Nephron progenitor cell (in vitro differentiated cells): ENCODE results near the gene DDX24.

Experiments
- DNase-seq: peaks from one replicate; pipeline ENCODE4 v3.0.0; 2021
- H3K27ac Mint-ChIP-seq: 2 replicates; pipeline ENCODE4 v1.8.0; 2021; ENCODE audit warnings: mild to moderate bottlenecking, moderate library complexity, mixed read lengths
- H3K27me3 Mint-ChIP-seq: 2 replicates; pipeline ENCODE4 v1.8.0; 2021; ENCODE audit warnings: mild to moderate bottlenecking, low read depth, mixed read lengths; ENCODE audit not compliant: poor library complexity
- H3K36me3 Mint-ChIP-seq: 2 replicates; pipeline ENCODE4 v1.8.0; 2021; ENCODE audit warnings: low read depth, mixed read lengths
- H3K4me1 Mint-ChIP-seq: 2 replicates; pipeline ENCODE4 v1.8.0; 2021; ENCODE audit warnings: mixed read lengths
- H3K4me3 Mint-ChIP-seq: 2 replicates; pipeline ENCODE4 v1.8.0; 2021; ENCODE audit warnings: mild to moderate bottlenecking, moderate library complexity, mixed read lengths
- H3K9me3 Mint-ChIP-seq: 2 replicates; pipeline ENCODE4 v1.8.0; 2021; ENCODE audit warnings: mild to moderate bottlenecking, moderate library complexity, mixed read lengths
- CTCF ChIP-seq: fragments of 200-600 bp; sonication (generic); IDR thresholded peaks from 2 replicates; pipeline ENCODE4 v1.5.0; 2021; ENCODE audit warnings: antibody characterized with exemption

DDX24 gene

GRCh38 chr14:94081386-94081820, 401 bp upstream of the DDX24 start:
- no peak for DNase-seq
- no peak for TF ChIP-seq CTCF
- Mint-ChIP-seq H3K4me1 (peaks cover 59% of the 10 kb centered on the region), H3K9me3 (peaks cover 60% of the 10 kb centered on the region), H3K27ac (peak overlapping the region; percentile 94), H3K27me3 (no peaks in the 10 kb centered on the region), H3K36me3 (peaks cover 77% of the 10 kb centered on the region), H3K4me3 (peak overlapping the region; percentile 100)

- Mint-ChIP-seq H3K27me3 (no peaks in the 10 kb centered on the region), H3K27ac (peak overlapping the region; percentile 99), H3K9me3 (peaks cover 60% of the 10 kb centered on the region), H3K4me1 (peaks cover 57% of the 10 kb centered on the region), H3K36me3 (peaks cover 77% of the 10 kb centered on the region), H3K4me3 (peak overlapping the region; percentile 100)
- no peak for TF ChIP-seq CTCF
- DNase-seq = no peak
Measured at GRCh38 chr14:94079891-94080620, 946 bp downstream of the DDX24 start.

GRCh38 chr14:94077823-94078222, 3.2 kb downstream of the DDX24 start:
- Mint-ChIP-seq H3K9me3 (peaks cover 67% of the 10 kb centered on the region), H3K4me1 (peaks cover 40% of the 10 kb centered on the region), H3K36me3 (peaks cover 79% of the 10 kb centered on the region), H3K27ac (no peak overlapping the region), H3K4me3 (peak overlapping the region; percentile 100), H3K27me3 (no peaks in the 10 kb centered on the region)
- TF ChIP-seq CTCF = no peak
- DNase-seq = no peak

GRCh38 chr14:94077111-94077821, 3.7 kb downstream of the DDX24 start:
- no peak for DNase-seq
- peaks cover 78% of the 10 kb centered on the region for H3K36me3 Mint-ChIP-seq
- H3K27me3 Mint-ChIP-seq = no peaks in the 10 kb centered on the region
- TF ChIP-seq CTCF = no peak
- no peak overlapping the region for H3K4me3 Mint-ChIP-seq
- H3K27ac Mint-ChIP-seq = no peak overlapping the region
- peaks cover 68% of the 10 kb centered on the region for H3K9me3 Mint-ChIP-seq
- peaks cover 38% of the 10 kb centered on the region for H3K4me1 Mint-ChIP-seq

GRCh38 chr14:94075008-94075407, 6.0 kb downstream of the DDX24 start:
- H3K36me3 Mint-ChIP-seq = peaks cover 96% of the 10 kb centered on the region
- no peak for DNase-seq
- TF ChIP-seq CTCF = no peak
- H3K27ac Mint-ChIP-seq = no peak overlapping the region
- no peaks in the 10 kb centered on the region for H3K27me3 Mint-ChIP-seq
- H3K9me3 Mint-ChIP-seq = peaks cover 86% of the 10 kb centered on the region
- H3K4me3 Mint-ChIP-seq = no peak overlapping the region
- peaks cover 26% of the 10 kb centered on the region for H3K4me1 Mint-ChIP-seq
